GM06990 (cell line): Measurements from ENCODE around the gene FBXW4.
"Not testable (repeated sequence)": the region's sequence is repeated elsewhere in the genome, so short reads cannot be mapped to it uniquely, and the experiment has no call there.

ENCODE experiments used
- DNase-seq: peaks from one replicate; pipeline ENCODE4 v3.0.0-alpha.2; 2011; ENCODE audit not compliant: insufficient read length; ENCODE audit errors: extremely low read depth
- H3K27me3 ChIP-seq: replicated peaks from 2 replicates; pipeline ENCODE4 v1.6.0; 2011; ENCODE audit warnings: low read length; ENCODE audit not compliant: control insufficient read depth, insufficient read depth
- H3K36me3 ChIP-seq: 2 replicates; pipeline ENCODE4 v1.5.1; 2011; ENCODE audit warnings: low read length; ENCODE audit not compliant: control insufficient read depth, insufficient read depth
- H3K4me3 ChIP-seq: replicated peaks from 2 replicates; pipeline ENCODE4 v1.5.1; 2011; ENCODE audit warnings: low read depth, mild to moderate bottlenecking, control low read depth, low read length
- TF ChIP-seq, protein P1 (sequence below): IDR thresholded peaks from 2 replicates; pipeline ENCODE4 v1.5.1; 2011; ENCODE audit warnings: low read length, control low read depth, mild to moderate bottlenecking, inconsistent platforms; ENCODE audit not compliant: insufficient read depth, poor library complexity, severe bottlenecking

FBXW4 gene

DNA sequence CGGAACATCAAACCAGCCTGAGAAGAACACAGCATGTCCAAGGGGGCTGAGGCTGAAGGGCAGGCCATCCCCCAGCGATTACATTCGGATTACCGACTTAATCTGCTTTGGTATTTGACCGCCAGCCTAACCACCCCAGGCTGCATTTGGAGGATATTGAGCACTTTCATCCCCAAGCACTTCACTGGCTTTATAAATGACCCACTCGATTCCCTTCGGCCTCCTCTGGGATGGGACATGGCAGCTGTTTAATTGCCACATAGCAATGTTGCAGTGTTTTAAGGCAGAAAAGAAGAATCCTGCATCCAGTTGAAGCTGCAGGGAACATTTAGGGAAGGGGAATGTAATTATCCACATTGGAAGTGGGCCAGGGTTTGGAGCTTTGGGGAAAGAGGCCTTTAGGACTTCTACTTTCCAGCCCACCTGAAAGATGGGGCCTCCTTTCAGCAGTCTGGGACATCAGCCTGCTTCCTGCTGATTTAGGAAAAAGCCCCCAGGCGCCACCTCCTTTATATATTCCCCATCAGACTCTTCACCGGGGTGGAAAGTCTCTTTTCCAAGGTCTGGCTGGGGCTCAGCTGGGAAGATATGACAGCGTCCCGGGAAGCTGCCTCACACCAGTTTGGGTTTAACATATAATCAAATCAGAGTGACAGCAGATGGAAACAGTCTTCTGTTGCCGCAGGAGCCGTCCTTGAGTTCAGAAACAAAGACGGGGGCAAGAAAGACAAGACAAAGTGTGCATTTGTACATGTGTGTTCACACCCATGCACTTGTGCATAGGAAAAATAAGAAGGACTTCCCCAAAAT, 97.7 kb downstream of the FBXW4 start:
- TF ChIP-seq, protein P1, sequence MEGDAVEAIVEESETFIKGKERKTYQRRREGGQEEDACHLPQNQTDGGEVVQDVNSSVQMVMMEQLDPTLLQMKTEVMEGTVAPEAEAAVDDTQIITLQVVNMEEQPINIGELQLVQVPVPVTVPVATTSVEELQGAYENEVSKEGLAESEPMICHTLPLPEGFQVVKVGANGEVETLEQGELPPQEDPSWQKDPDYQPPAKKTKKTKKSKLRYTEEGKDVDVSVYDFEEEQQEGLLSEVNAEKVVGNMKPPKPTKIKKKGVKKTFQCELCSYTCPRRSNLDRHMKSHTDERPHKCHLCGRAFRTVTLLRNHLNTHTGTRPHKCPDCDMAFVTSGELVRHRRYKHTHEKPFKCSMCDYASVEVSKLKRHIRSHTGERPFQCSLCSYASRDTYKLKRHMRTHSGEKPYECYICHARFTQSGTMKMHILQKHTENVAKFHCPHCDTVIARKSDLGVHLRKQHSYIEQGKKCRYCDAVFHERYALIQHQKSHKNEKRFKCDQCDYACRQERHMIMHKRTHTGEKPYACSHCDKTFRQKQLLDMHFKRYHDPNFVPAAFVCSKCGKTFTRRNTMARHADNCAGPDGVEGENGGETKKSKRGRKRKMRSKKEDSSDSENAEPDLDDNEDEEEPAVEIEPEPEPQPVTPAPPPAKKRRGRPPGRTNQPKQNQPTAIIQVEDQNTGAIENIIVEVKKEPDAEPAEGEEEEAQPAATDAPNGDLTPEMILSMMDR = no peak
- Histone ChIP-seq H3K36me3 (no peaks in the 10 kb centered on the region; the same call in none of the 2 replicates), H3K27me3 (no peaks in the 10 kb centered on the region), H3K4me3 (no peak overlapping the region)
- DNase-seq = no peak

DNA sequence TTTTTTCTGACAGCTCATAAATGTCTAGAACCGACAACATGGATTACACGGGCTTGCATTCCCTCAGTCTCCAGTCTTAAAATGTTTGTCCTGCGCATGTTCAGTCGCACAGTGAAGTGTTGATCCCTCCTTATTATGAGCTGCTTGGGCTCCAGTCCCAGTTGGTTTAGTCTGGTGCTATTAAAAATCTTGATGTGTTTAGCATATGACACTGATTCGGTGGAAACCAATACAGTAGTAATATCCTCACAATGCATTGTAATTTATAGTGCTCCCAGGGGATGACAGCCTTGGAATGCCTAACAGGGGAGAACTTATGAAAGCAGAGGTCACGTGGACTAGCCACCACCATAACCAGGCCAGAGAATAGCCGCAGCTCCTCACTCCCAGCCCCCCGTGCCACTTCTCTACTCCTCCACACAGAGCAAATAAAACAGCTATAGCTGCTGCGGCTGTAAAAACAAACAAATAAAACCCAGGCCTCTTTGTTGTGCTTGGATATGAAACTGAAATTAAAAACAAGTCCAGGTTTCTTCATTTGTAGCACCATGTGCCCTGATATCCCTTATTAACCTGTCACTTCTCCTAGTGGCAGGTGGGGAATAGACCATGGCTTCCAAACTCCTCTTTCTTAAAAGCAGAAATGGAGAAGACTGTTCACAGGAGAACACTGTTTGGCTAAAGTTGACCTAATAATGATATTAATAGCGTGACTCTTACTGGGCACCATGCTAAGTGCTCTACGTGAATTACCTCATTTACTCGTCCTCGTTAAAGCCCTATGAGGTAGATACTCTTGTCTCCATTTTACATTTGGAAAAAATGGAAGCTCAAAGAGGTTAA, 99.2 kb downstream of the FBXW4 start:
- no peak overlapping the region for H3K4me3 ChIP-seq
- TF ChIP-seq, protein P1 = no peak
- DNase-seq = no peak
- H3K27me3 ChIP-seq = no peaks in the 10 kb centered on the region
- no peaks in the 10 kb centered on the region for H3K36me3 ChIP-seq

DNA sequence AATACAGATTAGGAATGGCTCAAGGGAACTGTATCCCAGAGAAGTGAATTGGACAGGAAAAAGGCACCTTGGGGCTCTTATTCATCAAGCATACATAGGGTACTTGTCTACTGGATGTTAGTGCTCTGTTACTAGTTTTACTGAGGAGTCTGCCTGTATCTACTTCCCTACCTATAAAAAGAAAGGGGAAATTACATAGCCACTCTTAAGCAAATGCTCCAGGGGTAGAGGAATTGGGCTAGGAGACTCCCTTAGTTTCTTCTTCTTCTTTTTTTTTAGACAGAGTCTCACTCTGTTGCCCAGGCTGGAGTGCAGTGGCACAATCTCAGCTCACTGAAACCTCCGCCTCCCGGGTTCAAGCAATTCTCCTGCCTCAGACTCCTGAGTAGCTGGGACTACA, 101.6 kb downstream of the FBXW4 start:
- H3K4me3 ChIP-seq, DNase-seq, H3K36me3 ChIP-seq, H3K27me3 ChIP-seq: not testable (repeated sequence)

DNA sequence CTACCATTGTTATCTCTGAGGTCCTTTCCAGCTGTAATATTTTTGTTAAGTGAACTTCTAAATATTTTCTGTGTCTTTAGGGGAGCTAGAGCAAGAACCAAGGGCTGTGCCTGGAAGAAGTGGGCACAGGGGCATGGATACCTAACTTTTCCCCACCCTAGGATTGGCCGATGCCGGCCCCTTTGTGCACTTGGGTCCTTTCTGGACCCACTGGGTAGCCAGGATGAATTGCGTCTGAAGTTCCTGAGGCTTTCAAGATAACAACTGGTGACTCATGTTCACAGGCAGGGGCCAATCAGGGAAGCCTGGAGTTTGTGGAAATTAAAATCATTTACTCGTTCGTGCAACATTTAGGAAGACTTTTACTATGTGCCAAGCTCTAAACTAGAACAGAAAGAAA, 106.1 kb downstream of the FBXW4 start:
- TF ChIP-seq, protein P1 = no peak
- H3K27me3 ChIP-seq = no peaks in the 10 kb centered on the region
- H3K4me3 ChIP-seq = peak overlapping the region; percentile 64
- peaks cover 2% of the 10 kb centered on the region; the same call in 1 of the 2 replicates for H3K36me3 ChIP-seq
- no peak for DNase-seq

DNA sequence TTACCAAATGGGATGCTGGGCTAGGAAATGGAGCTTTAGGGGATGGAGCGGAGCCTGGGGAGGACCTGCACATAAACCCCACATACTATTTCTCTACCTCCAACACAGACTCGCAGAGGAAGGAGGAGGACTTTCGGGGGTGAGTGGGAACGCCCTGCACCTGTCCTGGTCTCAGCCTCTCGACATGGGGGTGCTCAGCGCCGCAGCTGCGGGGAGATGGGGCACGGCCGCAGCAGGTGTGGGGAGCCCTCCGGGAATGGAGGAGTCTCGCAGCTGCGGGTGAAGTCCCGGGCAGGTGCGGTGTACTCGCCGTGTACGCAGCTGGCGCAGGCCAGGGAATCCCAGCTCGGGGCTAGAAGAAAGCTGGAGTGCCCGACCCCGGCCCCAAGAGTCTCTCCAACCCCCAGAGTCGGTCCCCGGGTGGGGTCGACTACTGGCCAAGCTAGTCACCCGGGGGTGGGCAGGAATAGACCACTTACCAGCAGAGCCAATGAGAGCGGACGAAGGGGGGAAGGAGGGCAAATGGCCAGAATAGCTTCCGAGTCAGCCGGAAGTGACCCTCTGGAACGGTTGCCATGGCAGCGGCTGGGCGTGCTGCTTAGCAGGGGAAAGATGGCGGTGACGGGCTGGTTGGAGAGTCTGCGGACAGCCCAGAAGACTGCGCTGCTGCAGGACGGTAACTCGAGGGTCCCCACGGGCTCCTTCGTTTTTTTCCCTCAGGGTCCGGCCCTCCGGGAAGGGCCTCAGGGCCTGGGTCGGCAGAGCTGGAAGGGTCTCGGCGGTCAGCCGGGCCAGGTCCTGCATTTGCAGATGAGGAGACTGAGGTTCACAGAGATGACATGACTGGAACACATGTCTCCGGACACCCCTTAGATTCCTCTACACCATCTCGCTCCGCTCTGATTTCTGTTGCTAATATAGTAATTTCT, 107.0 kb downstream of the FBXW4 start, which contains the start of the genes DPCD and POLL:
TSS of gene DPCD (plus strand) at position 597 of the 929 bp plus-strand sequence. CDS start at position 613, 16 bp downstream.
TSS of gene POLL (minus strand) at position 533 of the 929 bp plus-strand sequence. CDS start 897 bp downstream, outside the sequence.
- DNase-seq = peak; percentile 88
- H3K4me3 ChIP-seq = peak within 1 kb of the TSS; percentile 64
- no peaks in the 10 kb centered on the region for H3K27me3 ChIP-seq
- TF ChIP-seq, protein P1 = no peak
- H3K36me3 ChIP-seq = peaks cover 7% of the 10 kb centered on the region
